GM19324 (cell line): ENCODE results near the gene DOK4.

Experiments used
- ATAC-seq: cut with Tn5 transposase; IDR thresholded peaks from one replicate; pipeline ENCODE4 v1.9.1; 2021; ENCODE audit warnings: mild to moderate bottlenecking, moderate library complexity; ENCODE audit not compliant: unreplicated experiment, low FRiP score

DOK4 gene

DNA sequence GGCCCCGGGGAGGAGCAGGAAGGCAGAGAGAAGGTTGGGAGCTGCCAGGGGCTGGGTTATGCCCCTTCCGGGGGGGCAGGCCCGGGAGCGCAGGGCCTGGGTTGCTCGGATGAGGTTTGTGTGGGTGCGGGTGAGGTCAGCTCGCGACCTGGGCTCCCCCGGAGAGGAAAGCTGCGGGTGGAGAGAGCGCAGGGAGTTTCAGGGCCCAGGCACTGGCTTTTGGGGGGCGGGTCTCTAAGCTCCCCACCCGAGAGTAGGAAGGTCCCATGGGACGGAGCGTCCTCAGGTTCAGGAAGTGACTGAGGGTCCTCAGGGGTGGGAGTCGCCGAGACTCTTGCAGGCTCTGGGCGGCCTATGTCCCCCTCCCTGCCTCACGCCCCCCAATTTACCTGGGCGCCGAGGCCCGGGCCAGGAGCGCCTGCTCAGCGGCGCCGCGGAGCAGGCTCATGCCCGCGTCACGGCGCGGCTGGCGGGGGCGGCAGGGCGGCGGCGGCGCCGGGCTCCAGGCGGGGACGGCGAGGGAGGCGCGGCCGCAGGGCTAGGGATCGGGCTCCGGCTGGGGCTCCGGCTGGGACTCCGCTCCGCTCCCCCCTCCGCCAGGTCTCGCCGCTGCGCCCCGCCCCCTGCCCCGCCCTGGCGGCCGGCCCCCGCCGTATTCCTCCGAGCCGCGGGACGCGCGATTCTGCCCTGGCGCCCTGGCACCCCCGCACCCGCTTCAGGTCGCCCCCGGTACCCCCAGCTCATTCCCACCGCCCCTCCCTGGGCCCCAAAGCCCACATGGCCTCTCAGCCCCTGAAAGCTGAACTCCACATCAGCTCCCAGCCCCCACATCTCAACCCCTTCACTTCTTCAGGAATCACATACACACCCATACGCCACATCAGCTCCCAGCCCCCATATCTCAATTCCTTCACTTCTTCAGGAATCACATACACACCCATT lies at the start of gene DOK4:
TSS of gene DOK4 (minus strand) at position 578 of the 942 bp plus-strand sequence. CDS start 6,986 bp downstream, outside the sequence.
- ATAC-seq, result peak; percentile 70

DNA sequence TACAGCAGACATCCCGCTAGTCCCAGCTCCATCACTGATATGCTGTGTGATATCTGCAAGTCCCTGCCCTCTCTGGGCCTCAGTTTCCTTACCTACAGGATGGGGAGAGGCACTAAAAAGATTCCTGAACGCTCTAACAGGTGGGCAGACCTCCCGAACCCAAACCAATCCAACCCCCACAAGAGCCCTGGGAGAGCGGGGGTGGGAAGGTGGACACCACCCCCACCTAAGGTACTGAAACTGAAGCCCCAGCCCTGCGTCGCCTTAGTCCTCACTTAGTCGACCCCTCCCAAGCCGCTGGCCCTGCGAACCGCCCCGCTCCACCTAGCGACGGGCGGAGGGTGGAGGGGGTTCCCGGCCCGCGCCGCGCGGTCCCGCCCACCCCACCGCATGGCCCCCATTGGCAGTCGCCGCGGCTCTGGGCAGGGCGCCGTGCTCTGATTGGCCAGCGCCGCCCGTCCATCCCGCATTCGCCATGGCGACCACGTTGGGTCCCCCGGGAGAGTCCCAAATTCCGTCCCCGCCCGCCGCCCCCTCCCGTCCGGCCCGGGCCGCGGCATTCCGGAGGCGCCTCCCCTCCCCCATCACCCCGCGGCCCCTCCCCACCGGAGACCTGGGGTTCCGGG lies 49.5 kb upstream of the DOK4 start:
- ATAC-seq, result peak; percentile 80

DNA sequence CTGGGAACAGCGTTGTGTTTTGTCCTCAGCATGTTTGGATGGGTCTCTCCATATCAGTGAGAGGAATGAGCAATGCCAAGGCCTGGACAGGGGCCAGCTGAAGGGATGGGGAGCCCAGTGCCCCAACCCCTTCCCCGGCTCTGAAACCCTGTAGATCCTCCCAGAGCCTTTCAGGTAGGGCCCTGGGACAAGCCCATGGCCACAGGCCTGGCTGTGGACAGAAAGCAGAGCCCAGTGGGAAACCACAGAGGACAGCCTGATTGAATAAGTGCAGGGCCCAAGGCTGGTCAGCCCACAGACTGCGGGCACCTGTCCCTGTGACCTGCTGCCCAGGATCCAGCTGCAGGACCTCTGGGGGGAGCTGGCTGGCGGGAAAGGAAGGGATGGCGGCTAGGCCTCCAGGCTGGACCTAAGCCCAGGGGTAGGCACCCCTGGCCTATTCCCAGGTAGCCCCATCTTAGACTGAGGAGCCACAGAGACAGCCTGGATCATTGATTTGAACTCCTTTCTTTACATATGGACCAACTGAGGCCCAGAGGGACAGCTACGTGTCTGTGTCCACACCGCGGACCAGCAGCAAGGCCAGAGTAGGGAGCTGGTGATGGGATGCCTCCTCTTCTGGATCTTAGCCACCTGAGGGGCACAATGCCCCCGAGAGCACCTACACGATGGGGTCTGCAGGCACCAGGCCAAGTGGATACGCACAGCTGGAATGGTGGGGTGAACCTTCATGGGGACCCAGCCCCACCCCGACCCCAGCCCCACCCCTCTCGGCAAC lies 48.8 kb upstream of the DOK4 start:
- ATAC-seq, result no peak

DNA sequence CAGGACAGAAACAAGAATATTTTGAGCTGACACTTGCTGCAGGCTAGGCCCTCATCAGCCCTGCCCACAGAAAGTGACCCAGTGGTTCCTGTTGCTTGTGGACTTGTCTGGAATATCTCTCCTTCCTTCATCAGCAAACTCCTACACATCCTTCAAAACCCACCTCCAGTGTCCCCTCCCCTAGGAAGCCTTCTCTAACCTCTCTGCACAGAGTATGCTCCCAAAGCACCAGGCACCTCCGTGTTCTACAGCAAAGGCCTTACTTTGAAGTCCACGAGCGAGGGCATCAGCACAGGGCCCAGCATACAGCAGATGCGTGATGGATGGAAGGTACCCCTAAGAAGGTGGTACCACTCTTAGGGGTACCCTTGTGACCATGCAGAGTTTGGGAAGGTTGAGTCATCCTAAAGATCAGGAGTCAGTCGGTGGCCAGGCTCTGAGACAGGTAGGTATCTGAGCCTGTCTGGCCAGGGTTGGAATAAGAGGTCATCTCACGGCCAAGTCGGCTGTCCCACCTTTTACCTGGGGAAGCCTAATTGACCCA lies 48.1 kb upstream of the DOK4 start:
- no peak for ATAC-seq

DNA sequence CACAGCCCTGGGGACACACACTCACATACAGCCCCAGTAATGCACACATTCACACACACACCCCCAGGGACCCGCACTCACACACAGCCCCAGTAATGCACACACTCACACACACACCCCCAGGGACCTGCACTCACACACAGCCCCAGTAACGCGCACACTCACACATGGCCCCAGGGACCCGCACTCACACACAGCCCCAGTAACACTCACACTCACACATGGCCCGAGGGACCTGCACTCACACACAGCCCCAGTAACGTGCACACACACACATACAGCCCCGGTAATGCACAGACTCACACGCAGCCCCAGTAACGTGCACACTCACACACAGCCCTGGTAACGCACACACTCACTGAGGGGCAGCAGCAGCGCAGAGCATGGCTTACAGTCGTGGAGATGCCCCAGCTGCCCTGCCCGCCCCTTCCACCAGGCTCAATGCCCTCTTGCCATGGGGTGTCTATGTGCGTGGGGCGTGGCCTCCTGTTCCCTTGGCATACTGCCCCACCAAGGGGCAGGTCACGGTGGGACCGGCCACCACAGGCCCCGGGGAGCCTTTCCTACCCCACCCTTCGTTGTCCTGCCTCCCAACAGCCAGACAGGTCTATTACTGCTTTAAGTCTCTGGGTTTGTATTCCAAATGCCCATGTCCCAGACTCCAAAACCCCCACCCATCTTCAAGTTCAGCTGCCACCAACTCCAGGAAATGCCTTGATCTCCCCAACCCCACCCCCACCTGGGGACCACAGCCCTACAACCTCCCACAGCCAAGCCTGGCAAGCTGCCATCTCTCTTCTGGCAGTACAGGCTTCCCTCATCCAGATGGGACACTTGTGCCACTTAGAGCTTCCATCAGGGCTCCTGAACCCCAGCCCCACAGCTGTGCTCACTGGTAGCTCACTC lies 47.4 kb upstream of the DOK4 start:
- ATAC-seq, result no peak

- ATAC-seq, result no peak
These were observed 46.0 kb upstream of the DOK4 start for GRCh38 chr16:57532266-57532625.

DNA sequence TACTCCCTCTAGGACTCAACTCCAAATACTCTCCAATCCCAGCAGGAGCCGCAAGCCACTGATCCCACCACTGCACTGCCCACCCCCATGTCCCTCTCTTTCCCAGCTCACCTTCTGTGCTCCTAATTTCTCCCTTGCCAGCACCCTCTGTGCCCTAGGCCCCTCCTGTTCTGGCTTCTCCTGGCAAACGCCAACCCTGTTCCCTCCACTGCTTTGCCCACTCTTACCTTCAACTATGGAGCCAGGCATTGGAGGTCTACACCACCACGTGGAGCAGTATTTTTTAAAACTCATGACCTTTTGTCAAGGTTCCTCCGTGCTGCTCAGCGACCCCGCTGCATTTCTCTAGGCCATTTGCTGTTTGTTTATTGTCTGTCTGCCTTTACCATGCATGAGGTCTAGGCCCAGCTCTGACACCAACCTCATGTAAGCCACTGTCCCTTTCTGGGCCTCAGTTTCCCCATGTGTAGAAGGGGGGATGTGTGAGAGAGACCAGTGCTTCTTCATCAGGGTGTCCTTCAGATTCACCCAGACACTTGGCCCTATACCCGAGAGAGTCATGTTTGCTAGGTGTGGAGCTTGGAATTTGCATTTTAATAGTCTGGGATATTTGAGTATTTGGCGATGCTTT lies 45.5 kb upstream of the DOK4 start:
- ATAC-seq, result no peak

- no peak for ATAC-seq
These were observed 44.9 kb upstream of the DOK4 start for GRCh38 chr16:57531253-57531575.

DNA sequence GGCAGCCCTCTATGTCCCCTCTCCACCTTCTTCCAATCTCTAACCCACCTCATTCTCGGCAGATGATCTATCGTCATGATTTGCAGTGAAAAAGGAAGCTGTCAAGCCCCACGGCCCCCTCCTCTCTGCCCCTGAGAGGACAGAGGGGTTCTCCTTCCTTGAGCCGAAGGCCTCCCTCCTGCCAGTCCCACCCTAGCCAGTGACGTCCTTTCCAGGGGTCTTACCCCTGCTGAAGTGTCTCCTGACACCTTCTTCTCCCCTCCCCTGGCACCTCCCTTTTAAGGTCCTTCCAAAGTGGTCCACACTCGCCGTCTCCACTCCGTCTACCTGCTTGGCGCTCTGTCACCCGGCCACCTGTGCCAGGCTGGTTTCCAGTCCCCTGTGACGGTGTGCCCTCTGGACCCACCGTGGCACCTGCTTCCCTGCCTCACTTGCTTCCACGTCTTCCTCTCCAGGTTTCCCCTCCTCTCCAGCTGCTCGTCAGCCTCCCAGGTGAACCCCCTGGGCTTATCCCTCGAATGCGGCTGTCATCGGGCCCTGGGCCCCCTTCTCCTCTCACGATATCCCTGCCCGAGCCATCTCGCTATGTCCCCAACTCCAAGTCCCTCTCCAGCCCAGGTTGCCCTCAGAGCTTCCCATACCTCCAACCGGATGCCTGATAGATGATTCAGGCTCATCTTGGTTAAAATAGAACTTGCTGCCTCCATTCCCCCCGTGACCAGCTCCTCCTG lies 44.4 kb upstream of the DOK4 start:
- ATAC-seq, result no peak

DNA sequence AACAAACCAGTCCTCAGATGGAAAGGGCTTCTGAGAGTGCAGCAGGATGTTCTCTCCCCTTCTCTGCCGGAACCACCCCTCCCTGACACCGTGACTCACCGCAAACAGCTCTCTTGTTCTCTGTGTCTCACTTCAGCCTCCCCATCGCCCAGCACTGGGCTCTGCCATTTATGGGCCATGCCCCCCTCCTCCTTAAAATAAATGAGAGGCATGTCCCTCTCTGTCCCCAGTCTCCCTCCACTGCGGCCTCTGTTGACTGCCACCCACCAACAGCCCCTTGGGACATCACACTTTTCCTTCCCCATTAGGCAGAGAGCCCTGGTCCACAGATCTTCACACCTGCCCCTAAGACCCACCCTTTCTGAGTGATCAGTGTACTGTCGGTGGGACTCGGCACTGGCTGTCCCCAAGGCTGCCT lies 43.8 kb upstream of the DOK4 start:
- ATAC-seq, result peak; percentile 59

GRCh38 chr16:57529391-57530103 lies 43.3 kb upstream of the DOK4 start:
- no peak for ATAC-seq

- ATAC-seq, result no peak
These were observed 42.5 kb upstream of the DOK4 start for GRCh38 chr16:57528499-57529390.

DNA sequence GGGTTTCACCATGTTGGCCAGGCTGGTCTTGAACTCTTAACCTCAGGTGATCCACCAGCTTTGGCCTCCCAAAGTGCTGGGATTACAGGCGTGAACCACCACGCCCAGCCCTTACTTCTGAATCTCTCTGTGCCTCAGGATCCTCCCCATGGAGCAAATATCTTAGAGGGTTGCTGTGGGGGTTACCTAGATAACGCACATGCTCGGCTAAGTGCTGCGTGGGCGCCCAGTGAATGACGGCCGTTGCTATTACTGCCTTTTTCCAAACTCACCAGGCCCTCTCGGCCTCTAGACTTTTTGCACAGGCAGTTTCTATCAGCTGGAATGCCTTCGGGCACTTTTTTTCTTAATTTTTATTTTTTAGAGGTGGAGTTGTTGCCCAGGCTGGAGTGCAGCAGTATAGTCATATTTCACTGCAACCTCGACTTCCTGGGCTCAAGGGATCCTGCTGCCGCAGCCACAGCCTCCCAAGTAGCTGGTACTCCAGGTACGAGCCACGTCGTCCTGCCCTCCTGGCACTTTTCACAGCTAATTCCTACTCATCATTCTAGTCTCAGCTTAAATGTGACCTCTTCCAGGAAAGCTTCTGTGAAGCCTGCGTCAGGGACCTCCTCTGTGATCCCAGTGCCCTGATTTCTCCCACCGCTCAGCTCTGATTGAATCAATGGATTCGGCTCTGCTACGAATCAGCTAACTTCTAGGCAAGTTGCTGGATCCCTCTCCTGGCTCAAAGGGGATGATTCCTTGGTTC lies 41.5 kb upstream of the DOK4 start:
- no peak for ATAC-seq

- ATAC-seq, result no peak
These were observed 40.7 kb upstream of the DOK4 start for GRCh38 chr16:57527027-57527426.

- no peak for ATAC-seq
These were observed 40.2 kb upstream of the DOK4 start for GRCh38 chr16:57526498-57526897.

DNA sequence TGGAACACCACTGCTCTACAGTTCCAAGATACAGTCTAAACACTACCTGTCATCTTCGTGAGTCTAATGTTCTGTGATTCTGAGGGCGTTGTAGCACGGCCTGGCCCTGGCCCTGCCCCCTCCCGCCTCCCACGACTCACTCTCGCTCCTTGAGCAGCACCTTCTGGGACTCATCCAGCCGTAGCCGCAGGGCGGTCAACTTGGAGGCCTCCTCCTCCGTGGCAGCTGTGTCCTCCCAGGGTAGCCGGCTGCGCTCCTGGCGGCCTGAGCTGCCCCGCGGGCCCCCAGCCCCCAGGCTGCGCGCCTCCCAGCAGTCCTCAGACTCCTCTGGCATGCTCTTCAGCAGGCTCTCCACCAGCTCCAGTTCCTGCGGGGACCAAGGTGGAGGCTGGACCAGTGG lies 39.5 kb upstream of the DOK4 start:
- no peak for ATAC-seq

GRCh38 chr16:57522960-57523359 lies 36.7 kb upstream of the DOK4 start:
- ATAC-seq, result no peak
